Lower leg skin (tissue), 4 donors: ENCODE data around the gene SYPL1. TPM values are rescaled to one million over a fixed set of nuclear protein-coding genes. Genes with fewer than 3 reads are reported as not detected.

Experiments used
- DNase-seq, 2 donors: peaks; one replicate each; pipeline ENCODE4 v3.0.0-alpha.2; 2019; ENCODE audit warnings: low spot score in 2 of 2
- H3K4me3 ChIP-seq: fragments of 200-600 bp; sonication (generic); 2 replicates; pipeline ENCODE4 v1.5.1; 2017; ENCODE audit warnings: mild to moderate bottlenecking, low read depth; ENCODE audit not compliant: poor library complexity, severe bottlenecking
- POLR2A ChIP-seq, 2 donors: fragments of 450-650 bp; IDR thresholded peaks; one replicate each; pipeline ENCODE4 v1.6.1; 2016 to 2017; ENCODE audit warnings: antibody characterized with exemption in 2 of 2, mild to moderate bottlenecking in 1 of 2, moderate library complexity in 1 of 2
- WGBS, 2 donors: methylation state at CpG; one replicate each; pipeline ENCODE4 v1.1.5; 2018; 5-methylcytosine and 5-hydroxymethylcytosine counted together
- intact Hi-C: fragments of 100-400 bp; cut with DNase I; formaldehyde crosslinking; loops from one replicate; pipeline ENCODE4 v1.15.0; 2023; ENCODE audit warnings: low total_unique reads
- total RNA-seq, 4 donors: library from RNA; depleted of rRNA; stranded (reverse); fragments of >200 nt; gene quantifications; one replicate each; pipeline ENCODE4 v1.1.0, GENCODE V29; 2016
- TF ChIP-seq, protein P1 (sequence below), 3 donors: fragments of 450-650 bp; IDR thresholded peaks; one replicate each; pipeline ENCODE4 v1.5.1; 2016; ENCODE audit warnings: antibody characterized with exemption in 3 of 3, mild to moderate bottlenecking in 3 of 3, moderate library complexity in 2 of 3

Gene SYPL1
- total RNA-seq, 4 donors from 2014 or later = 77.7 to 96.7 (median 89.6) TPM

- H3K4me3 ChIP-seq = peak overlapping the region; percentile 85
- 0% methylated on average over 32 to 33 of the region's 53 CpGs for WGBS, 2 donors
- DNase-seq = peak in 1 of 2 donors; percentile 42
- intact Hi-C loops = no loop called here
- TF ChIP-seq, protein P1, sequence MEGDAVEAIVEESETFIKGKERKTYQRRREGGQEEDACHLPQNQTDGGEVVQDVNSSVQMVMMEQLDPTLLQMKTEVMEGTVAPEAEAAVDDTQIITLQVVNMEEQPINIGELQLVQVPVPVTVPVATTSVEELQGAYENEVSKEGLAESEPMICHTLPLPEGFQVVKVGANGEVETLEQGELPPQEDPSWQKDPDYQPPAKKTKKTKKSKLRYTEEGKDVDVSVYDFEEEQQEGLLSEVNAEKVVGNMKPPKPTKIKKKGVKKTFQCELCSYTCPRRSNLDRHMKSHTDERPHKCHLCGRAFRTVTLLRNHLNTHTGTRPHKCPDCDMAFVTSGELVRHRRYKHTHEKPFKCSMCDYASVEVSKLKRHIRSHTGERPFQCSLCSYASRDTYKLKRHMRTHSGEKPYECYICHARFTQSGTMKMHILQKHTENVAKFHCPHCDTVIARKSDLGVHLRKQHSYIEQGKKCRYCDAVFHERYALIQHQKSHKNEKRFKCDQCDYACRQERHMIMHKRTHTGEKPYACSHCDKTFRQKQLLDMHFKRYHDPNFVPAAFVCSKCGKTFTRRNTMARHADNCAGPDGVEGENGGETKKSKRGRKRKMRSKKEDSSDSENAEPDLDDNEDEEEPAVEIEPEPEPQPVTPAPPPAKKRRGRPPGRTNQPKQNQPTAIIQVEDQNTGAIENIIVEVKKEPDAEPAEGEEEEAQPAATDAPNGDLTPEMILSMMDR (IDR thresholded peaks at IDR 0.05) = no peak
- TF ChIP-seq POLR2A (IDR thresholded peaks at IDR 0.05) = no peak
Observed at GRCh38 chr7:106111655-106112117, 426 bp downstream of the SYPL1 start.

DNA sequence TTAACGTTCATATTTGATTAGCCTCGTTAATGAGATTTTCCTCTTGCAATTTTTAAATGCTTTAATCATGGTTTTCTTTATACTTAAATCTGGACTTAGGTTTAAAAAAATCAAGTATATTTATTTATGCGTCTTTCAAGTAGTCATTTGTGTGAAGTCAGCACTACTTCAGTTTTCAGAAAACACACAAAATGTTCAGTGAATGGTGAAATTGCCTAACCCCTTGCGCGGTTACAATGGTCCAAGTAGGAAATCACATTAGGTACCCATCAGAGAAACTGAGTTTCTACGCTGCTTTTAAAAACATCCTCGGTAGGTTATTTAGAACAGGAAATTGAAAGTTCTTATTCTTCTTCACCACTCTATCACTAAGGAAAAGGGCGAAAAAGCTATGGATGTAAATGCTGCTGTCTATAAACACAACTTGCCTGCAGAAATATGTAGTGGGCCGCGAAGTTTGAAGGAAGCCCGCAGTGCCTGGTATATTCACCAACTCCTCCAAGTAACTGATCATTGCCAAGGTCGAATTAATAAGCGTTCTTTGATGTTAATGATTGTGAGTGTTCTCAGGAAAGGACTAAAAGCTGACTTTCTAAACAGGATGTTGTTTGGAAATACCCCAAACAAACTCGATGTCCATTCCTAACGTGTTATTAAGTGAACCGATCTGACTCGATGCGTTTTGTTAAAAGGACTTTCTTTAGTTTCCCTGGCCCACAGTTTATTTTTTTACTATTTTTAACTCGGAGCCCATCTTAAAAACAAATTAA is 1.0 kb downstream of the SYPL1 start:
- H3K4me3 ChIP-seq = peak overlapping the region; percentile 85
- TF ChIP-seq, protein P1 (IDR thresholded peaks at IDR 0.05) = no peak
- TF ChIP-seq POLR2A (IDR thresholded peaks at IDR 0.05) = no peak
- intact Hi-C loops = no loop called here
- no peak for DNase-seq
- 5 to 6% methylated on average over 19 of the region's 19 CpGs for WGBS, 2 donors

DNA sequence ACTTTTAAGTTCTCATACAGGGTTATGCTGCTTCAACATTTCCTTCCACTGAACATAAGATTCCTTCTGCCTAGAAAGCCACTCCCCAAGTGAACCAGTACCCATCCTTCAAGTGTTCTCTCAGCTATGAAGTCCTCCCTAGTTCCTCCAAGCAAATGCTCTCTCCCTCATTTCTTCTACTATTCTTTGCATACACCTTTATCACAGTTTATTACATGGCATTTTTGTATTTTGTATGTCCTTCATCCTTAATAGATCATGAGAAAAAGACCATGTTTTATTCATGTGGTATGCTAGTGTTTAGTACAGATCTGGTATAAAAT is 1.9 kb downstream of the SYPL1 start:
- intact Hi-C loops = no loop called here
- DNase-seq = no peak
- TF ChIP-seq, protein P1 (IDR thresholded peaks at IDR 0.05) = no peak
- no peak for TF ChIP-seq POLR2A (IDR thresholded peaks at IDR 0.05)
- H3K4me3 ChIP-seq = no peak overlapping the region

DNA sequence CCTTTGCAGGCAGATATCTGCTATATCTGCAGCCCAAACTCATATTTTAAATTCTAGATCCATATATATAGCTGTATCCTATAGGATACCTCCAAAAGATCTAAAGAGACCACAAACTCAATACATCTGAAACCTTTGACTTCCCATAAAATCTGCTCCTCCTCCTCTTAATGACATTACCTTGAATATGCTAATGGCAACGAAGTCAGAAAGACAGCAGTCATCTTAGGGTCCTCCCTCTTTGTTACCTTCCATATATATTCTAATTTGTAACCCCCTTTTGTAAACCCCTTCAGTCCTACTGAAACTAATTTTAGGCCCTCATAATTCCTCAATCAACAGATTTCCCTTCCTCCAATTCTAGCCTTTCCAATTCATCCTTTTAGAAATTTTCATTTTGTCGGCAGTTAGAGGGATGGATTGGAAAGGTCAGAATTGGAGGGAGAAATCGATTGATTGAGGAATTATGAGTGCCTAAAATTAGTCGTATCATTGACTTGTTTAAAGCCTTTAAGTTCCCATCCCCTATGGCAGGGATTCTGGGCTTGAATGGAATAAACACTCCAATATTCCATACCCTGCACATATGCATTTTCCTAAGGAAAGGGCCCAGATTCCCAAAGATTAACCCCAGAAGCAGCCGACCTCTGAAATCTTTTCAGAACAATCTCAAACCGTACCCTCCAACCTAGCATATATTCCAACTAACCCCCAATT is 2.4 kb downstream of the SYPL1 start:
- DNase-seq = no peak
- TF ChIP-seq POLR2A (IDR thresholded peaks at IDR 0.05) = no peak
- TF ChIP-seq, protein P1 (IDR thresholded peaks at IDR 0.05) = no peak
- no peak overlapping the region for H3K4me3 ChIP-seq
- intact Hi-C loops = no loop called here
- WGBS, 2 donors = 79% methylated on average over 6 of the region's 6 CpGs

DNA sequence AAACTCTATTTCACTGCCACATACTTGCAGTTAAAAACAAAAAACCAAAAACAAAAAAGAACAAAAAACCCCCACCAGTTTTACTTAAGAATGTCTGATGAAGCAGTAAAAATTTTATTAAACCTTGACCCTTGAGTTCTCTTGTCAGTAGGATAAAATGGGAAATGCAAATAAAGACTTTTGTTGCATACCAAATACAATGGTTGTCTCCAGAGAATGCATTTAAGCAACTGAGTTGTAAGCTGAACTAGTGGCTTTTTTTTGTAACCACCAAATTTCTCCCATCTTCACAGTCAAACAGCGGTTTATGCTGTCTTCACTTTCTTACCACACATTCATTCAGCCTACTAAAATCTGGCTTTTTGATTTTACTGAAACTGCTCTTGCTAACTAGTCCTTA is 3.1 kb downstream of the SYPL1 start:
- intact Hi-C loops = no loop called here
- no peak for DNase-seq
- 64 to 84% methylated on average over 1 of the region's 1 CpG for WGBS, 2 donors
- TF ChIP-seq POLR2A (IDR thresholded peaks at IDR 0.05) = no peak
- TF ChIP-seq, protein P1 (IDR thresholded peaks at IDR 0.05) = no peak
- no peak overlapping the region for H3K4me3 ChIP-seq
